Testis (tissue), 3 donors: Measurements from ENCODE around the gene RFX8. TPM values are rescaled to one million over a fixed set of nuclear protein-coding genes. Genes with fewer than 3 reads are reported as not detected.

Experiments used
- DNase-seq: peaks from one replicate; pipeline ENCODE4 v3.0.0-alpha.2; 2019
- H3K27ac ChIP-seq, 2 donors: fragments of 200-600 bp; sonication (generic); one replicate each; pipeline ENCODE4 v1.5.1; 2019
- H3K27me3 ChIP-seq: fragments of 200-600 bp; sonication (generic); one replicate; pipeline ENCODE4 v1.5.1; 2019
- H3K36me3 ChIP-seq: fragments of 200-600 bp; sonication (generic); one replicate; pipeline ENCODE4 v1.5.1; 2017; ENCODE audit warnings: low read depth; ENCODE audit errors: missing control alignments
- H3K4me1 ChIP-seq: fragments of 200-600 bp; sonication (generic); one replicate; pipeline ENCODE4 v1.5.1; 2019
- H3K4me3 ChIP-seq, 2 donors: fragments of 200-600 bp; sonication (generic); one replicate each; pipeline ENCODE4 v1.5.1; 2017 to 2019
- H3K9me3 ChIP-seq: fragments of 200-600 bp; sonication (generic); one replicate; pipeline ENCODE4 v1.5.1; 2017
- CTCF ChIP-seq, 3 experiments: fragments of 450-650 bp in 2 of 3; fragments of 200-600 bp in 1 of 3; sonication (generic) in 1 of 3; IDR thresholded peaks; one replicate each; pipeline ENCODE4 v1.5.1; 2016 to 2019; ENCODE audit warnings: antibody characterized with exemption in 3 of 3, mild to moderate bottlenecking in 2 of 3, moderate library complexity in 1 of 3
- POLR2A ChIP-seq: fragments of 450-650 bp; IDR thresholded peaks from one replicate; pipeline ENCODE4 v1.6.1; 2017; ENCODE audit warnings: antibody characterized with exemption, mild to moderate bottlenecking, moderate library complexity
- WGBS, 2 donors: methylation state at CpG; one replicate each; pipeline ENCODE4 v1.1.5; 2018; 5-methylcytosine and 5-hydroxymethylcytosine counted together
- intact Hi-C: fragments of 100-400 bp; cut with DNase I; formaldehyde crosslinking; loops from one replicate; pipeline ENCODE4 v1.15.1; 2023; ENCODE audit warnings: low total_unique reads
- polyA plus RNA-seq: library from polyadenylated mRNA; stranded (reverse); fragments of 350-450 nt; fragmentation: Illumina TruSeq; extraction: RNeasy Lipid Tissue Mini Kit (QIAGEN cat#74804); gene quantifications from one replicate; pipeline ENCODE4 v1.2.3, GENCODE V29; 2014; ENCODE audit warnings: low read depth, low replicate concordance; ENCODE audit not compliant: insufficient read depth
- total RNA-seq, 2 donors: library from RNA; depleted of rRNA; stranded (reverse); fragments of >200 nt; gene quantifications; one replicate each; pipeline ENCODE4 v1.2.3, GENCODE V29; 2016

Gene RFX8
- total and polyA plus RNA-seq, 3 donors from 2014 or later: 1.8 to 4.0 (median 2.7) TPM

GRCh38 chr2:101415220-101415619 is 59.7 kb downstream of the RFX8 start:
- TF ChIP-seq CTCF (IDR thresholded peaks at IDR 0.05) (no peak), POLR2A (no peak)
- Histone ChIP-seq H3K36me3 (no peaks in the 10 kb centered on the region), H3K4me3 (no peak overlapping the region), H3K4me1 (no peaks in the 10 kb centered on the region), H3K9me3 (no peaks in the 10 kb centered on the region), H3K27me3 (no peaks in the 10 kb centered on the region), H3K27ac (no peak overlapping the region)
- intact Hi-C loops: loop anchor here (5.0 kb wide), 1 partner anchor 422 kb away; no protein-coding TSS in a partner anchor
- 100% methylated on average over 2 of the region's 2 CpGs for WGBS, 2 donors
- no peak for DNase-seq

GRCh38 chr2:101412092-101412694 is 62.7 kb downstream of the RFX8 start:
- H3K4me1 ChIP-seq: no peaks in the 10 kb centered on the region
- intact Hi-C loops: no loop called here
- no peak for DNase-seq
- H3K27ac ChIP-seq: no peak overlapping the region
- TF ChIP-seq POLR2A (no peak), CTCF (IDR thresholded peaks at IDR 0.05) (no peak)
- WGBS, 2 donors: 88 to 90% methylated on average over 9 of the region's 9 CpGs
- H3K4me3 ChIP-seq: no peak overlapping the region
- H3K36me3 ChIP-seq: no peaks in the 10 kb centered on the region
- no peaks in the 10 kb centered on the region for H3K9me3 ChIP-seq
- H3K27me3 ChIP-seq: no peaks in the 10 kb centered on the region

- 91 to 95% methylated on average over 5 of the region's 5 CpGs for WGBS, 2 donors
- H3K4me1 ChIP-seq: no peaks in the 10 kb centered on the region
- intact Hi-C loops: no loop called here
- no peak overlapping the region for H3K4me3 ChIP-seq
- TF ChIP-seq CTCF (IDR thresholded peaks at IDR 0.05): no peak
- TF ChIP-seq POLR2A: no peak
- no peaks in the 10 kb centered on the region for H3K36me3 ChIP-seq
- no peak for DNase-seq
- H3K27ac ChIP-seq: no peak overlapping the region
- no peaks in the 10 kb centered on the region for H3K9me3 ChIP-seq
- no peaks in the 10 kb centered on the region for H3K27me3 ChIP-seq
Observed at GRCh38 chr2:101410746-101411145, 64.2 kb downstream of the RFX8 start.

- Histone ChIP-seq H3K36me3 (no peaks in the 10 kb centered on the region), H3K27me3 (no peaks in the 10 kb centered on the region), H3K9me3 (no peaks in the 10 kb centered on the region), H3K4me1 (no peaks in the 10 kb centered on the region), H3K27ac (no peak overlapping the region), H3K4me3 (no peak overlapping the region)
- TF ChIP-seq POLR2A (no peak), CTCF (IDR thresholded peaks at IDR 0.05) (no peak)
- intact Hi-C loops: no loop called here
- DNase-seq: no peak
- 91 to 95% methylated on average over 5 of the region's 5 CpGs for WGBS, 2 donors
Observed at GRCh38 chr2:101410114-101410513, 64.8 kb downstream of the RFX8 start.

GRCh38 chr2:101409699-101410098 is 65.2 kb downstream of the RFX8 start:
- DNase-seq: no peak
- TF ChIP-seq CTCF (IDR thresholded peaks at IDR 0.05) (no peak), POLR2A (no peak)
- Histone ChIP-seq H3K9me3 (no peaks in the 10 kb centered on the region), H3K36me3 (no peaks in the 10 kb centered on the region), H3K27me3 (no peaks in the 10 kb centered on the region), H3K4me3 (no peak overlapping the region), H3K4me1 (no peaks in the 10 kb centered on the region), H3K27ac (no peak overlapping the region)
- WGBS, 2 donors: 85 to 93% methylated on average over 5 of the region's 5 CpGs
- intact Hi-C loops: no loop called here
